Left renal cortex interstitium (tissue), 4 donors: ENCODE results near the gene ADAM30. TPM values are rescaled to one million over a fixed set of nuclear protein-coding genes. Genes with fewer than 3 reads are reported as not detected.

ENCODE experiments used
- DNase-seq, 4 donors: peaks; one replicate each; pipeline ENCODE4 v3.0.0-alpha.2; 2013; ENCODE audit warnings: low read depth in 4 of 4, low spot score in 2 of 4, missing footprints in 1 of 4
- polyA plus RNA-seq, 4 donors: library from polyadenylated mRNA; unstranded; fragments of 120-200 nt; gene quantifications; one replicate each; pipeline ENCODE4 v1.2.1, GENCODE V29; 2013; ENCODE audit not compliant: insufficient read length in 4 of 4

The ADAM30 gene
- polyA plus RNA-seq, 4 donors: not detected

DNA sequence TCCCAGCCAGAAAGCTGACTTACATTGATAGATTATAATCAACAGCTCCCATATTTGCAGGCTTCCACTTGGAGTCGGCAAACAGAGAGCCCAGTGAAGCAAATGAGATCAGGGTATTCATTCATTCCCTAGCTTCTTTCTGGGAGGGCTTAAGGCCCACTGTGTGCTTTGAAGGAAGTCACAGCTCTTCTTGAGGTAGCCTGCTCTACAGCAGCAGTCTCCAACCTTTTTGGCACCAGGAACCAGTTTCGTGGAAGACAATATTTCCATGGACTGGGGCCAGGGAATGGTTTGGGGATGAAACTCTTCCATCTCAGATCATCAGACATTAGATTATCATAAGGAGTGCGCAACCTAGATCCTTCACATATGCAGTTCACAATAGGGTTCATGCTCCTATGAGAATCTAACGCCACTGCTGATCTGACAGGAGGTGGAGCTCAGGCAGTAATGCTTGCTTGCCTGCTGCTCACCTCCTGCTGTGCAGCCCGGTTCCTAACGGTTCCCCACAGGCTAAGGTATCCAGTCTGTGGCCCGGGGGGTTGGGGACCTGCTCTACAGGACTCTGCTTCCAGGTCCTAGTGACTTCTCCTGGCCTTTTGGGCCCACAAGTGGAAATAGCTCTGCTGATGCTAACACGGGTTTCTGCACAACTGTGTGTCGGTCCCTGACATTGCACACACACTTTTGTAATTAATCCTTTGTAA is 13.7 kb upstream of the ADAM30 start:
- DNase-seq: no peak

DNA sequence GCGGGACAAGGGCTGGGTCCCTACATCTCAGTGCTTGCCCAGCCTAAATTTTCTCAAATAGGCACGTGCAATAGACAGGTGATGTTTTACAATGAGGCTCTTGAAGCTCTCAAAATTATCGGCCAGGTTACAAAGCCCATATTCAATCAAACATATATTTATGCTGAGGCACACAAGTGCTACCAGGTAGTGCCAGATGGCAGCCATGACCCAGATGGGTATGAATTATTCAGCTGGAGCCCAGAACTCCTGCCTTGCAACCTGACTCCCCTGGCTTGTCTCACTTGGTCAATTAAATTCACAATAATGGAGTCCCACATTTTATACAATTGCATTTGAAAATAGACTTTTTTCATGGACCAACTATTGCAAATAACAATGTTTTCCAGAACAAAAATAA is 12.3 kb upstream of the ADAM30 start:
- DNase-seq: no peak

DNA sequence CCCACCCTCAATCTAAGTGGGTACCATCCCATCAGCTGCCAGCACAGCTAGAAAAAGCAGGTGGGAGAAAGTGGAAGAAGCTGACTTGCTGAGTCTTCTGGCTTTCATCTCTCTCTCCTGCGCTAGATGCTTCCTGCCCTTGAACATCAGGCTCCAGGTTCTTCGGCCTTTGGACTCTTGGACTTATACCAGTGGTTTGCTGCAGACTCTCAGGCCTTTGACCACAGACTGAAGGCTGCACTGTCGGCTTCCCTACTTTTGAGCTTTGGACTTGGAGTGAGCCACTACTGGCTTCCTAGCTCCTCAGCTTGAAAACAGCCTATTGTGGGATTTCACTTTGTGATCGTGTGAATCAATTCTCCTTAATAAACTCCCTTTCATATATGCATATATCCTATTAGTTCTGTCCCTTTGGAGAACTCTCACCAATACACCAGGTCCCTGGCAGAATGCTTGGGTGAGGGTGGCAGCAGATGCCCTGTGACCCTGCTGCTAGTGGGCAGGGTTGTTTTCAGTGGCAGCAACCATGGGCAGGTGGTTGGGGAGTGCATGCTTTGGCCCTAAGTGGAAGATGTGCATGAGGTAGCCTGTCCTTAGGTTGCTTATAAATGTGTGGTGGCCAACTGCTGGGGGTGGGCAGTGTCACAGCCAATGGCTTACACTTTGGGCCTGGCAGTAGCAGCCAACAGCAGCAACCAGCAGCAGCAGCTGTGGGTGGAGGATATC is 10.8 kb upstream of the ADAM30 start:
- no peak for DNase-seq

DNA sequence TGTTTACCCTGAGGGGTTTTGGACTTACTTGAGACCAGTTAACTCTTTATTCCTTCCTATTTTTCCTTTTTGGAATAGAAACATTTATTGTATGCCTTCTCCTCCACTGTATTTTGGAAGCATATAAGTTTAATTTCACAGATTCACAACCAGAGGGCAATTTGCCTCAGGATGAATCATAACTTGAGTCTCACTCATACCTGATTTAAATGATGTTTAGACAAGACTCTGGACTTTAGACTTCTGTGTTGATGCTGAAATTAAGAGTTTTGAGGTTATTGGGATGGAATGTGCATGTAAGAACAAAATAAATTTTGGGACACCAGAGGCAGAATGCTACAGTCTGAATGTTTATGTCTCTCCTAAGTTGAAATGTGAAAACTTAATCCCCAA is 7.1 kb upstream of the ADAM30 start:
- DNase-seq: no peak

DNA sequence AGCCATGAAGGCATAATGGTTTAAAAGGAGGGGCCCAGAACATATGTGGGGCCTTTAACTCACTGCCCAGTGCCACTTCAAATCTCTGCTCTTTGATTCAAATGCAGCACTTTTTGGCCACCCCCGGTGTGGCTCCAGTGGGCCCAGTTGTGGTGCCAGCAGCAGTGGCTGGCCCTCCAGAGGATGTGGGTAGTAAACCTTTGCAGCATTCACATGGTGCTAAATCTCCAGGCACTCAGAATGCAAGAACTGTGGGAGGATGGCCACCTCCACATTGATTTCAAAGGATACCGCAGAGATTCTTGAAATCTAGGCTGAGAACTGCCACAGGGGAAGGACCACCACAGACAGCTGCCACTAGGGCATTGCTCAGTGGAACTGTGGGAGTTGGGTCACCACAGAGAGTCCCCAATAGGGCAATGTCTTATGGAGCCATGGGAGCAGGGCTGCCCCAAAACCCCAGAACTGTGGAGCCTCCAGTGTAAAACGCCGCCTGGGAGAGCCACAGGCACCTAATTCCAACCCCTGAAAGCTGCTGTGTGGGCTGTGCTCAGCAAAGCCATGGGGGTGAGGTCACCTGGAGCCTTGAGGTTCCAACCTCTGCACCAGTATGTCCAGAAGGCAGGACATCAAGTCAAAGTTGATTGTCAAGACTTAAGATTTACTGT is 6.6 kb upstream of the ADAM30 start:
- DNase-seq: no peak

DNA sequence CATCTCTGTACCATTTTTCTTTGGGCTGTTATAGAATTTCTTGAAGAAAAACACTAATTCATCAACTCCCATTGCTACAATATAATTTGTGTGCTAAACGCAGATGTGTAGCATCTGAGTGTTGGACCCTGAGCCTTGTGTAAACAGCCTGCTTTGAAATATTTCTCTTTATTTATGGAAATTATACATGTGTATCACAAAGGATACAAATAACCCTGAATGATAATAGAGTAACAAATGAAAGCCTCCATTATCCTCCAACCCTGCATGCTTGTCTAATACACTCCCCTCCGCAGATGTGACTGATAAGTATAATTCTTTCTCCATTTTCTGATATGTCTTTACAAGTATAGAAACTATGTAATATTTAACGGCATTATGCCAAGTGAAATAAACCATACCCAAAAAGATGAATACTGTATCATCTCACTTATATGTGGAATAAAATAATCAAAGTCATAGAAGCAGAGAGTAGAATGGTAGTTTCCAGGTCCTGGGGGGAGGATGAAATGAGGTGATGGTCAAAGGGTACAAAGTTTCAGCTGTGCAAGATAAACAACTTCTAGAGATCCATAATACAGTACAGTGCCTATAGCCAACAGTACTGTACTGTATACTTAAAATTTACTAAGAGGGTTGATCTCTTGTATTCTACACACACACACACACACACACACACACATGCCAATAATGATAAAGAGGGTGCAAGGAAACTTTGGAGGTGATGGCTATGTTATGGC is 2.8 kb upstream of the ADAM30 start:
- no peak for DNase-seq

DNA sequence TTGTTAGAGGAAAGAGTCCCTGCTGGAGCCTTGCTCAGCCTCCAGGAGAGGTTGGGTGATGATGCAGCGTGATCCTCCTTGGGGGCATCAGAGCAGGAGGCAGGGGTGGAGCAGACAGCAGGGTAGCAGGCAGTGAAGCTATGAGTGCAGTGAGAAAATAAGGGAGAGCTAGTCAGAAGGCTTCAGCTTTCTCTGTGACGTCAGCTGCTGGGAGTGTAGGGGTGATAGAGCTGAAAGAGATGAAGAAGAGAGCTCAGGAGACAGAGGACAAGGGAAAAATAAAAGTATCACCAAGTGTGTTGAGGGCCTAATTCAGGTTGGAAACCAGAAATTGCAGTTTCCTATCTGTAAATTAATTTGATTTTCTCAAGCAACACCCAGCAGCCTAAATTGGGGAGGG is 2.2 kb upstream of the ADAM30 start:
- no peak for DNase-seq

DNA sequence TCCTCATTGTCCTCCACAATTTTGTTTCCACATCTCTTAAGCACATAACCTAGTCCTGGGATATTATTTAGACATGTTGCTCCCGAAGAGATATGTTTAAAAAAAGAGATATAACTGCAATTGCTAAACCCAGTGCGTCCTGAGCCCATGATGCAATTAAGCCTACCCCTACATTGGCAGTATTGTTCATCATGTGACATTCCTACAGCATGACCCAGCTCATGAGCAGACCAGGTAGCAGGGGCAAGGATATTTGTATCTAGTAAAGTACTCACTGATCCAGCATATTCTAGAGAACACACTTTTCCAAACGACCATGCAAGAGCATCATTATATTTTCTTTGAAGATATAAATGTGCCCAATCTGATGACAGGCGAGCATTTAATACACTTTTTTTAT is 1.2 kb downstream of the ADAM30 start:
- DNase-seq: no peak

DNA sequence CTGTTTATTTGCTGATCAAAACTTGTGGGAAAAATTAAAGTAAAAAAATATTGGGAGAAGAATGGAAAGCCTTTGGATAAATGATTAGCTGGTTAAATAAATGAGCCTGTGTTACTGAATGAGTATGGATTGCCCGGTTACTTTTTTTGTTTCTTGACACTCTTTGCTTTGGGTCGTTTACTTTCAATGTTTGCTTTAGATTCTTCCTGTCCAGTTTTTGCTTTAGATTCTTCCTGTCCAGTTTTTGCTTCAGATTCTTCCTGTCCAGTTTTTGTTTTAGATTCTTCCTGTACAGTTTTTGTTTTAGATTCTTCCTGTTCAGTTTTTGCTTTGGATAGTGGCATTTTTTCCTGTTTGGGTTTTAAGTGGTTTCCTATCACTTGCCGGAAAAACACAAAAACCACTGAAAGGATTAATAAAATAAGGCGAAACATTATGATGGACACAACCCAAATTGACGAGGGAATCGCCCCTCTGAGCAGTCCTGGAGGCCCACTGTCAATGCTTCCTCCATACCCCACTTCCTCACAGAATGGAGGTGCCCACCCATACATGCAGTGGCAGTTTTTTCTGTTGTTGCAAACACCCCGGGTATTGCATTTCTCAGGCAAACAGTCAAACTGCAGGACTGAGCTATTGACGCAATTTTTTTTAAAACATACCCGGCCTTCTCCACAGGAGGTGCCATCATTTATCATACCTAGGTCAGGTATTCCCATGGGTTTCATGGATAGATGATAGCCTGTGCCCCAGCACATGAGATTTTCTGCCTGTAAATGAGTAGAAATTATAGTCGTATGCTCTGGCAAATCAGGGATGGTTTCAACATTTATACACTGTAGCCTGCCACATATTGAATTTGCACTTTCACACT is 2.3 kb downstream of the ADAM30 start:
- DNase-seq: no peak

DNA sequence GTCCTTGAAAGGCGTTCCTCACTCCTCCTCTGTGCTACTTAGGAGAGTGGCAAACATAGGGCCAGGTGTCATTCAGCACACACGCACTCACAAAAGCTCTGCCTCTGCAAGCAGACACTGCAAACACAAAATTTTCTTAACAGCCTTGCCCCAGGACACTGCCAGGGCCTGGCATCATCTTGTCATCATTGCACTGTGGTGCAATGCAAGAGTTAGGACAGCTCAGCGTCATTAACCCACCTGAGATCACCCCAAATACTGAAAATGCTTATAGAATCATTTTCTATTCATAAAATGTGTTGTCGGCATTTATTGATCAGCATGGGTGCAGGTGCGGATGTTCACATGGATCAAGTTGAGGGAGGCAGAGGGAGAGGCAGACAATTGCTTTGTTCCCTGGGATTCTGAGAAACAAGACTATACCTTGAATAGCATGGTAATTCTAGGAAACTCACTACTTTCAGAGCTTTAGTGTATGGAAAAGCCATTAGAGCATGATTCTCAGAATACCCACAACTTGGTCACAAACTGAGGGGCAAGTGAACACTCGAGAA is 3.0 kb downstream of the ADAM30 start:
- no peak for DNase-seq

DNA sequence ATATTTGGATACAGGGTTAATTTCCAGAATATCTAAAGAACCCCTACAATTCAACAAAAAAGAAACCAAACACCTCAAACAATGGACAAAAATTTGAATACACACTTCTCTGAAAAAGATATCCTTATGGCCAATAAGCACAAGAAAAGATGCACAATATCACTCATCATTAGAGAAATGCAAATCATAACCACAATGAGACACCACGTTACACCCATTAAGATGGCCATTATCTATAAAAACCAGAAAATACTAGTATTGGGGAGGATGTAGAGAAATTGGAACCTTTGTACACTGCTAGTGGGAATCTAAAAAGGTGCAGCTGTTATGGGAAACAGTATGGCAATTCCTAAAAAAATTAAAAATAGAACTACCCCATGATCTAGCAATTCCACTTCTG is 4.9 kb downstream of the ADAM30 start:
- DNase-seq: no peak

DNA sequence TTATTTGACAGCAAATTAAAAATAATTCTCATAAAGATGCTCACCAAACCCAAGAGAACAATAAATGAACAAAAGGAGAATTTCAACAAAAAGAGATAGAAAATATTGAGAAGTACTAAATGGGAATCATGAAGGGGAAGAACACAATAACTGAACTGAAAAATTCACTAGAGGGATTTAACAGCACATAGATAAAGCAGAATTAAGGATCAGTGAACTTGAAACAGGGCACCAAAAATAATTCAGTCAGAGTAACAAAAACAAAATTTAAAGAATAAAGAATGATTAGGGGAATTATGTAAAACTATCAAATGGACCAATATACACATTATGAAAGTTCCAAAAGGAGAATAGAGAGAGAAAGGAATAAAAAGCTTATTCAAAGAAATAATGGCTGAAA is 7.8 kb downstream of the ADAM30 start:
- DNase-seq: no peak

DNA sequence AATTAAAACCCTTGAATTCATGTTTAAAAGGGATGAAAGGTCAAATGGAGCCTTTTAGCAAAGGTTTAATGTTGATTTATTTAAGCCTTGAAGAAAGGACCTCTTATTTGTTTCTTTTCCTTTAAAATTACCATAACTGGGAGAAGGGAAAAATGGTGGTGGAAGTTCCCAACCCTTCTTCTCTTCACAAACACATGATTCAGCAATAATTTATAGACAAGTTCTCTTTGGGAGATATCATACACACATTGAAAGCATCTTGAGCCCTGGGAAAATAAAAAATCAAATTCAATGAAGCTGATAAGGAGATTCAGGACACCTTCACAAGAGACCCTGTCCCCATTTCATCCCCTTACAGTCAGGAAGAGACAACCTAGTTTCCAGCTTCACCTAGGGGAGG is 8.9 kb downstream of the ADAM30 start:
- DNase-seq: no peak

DNA sequence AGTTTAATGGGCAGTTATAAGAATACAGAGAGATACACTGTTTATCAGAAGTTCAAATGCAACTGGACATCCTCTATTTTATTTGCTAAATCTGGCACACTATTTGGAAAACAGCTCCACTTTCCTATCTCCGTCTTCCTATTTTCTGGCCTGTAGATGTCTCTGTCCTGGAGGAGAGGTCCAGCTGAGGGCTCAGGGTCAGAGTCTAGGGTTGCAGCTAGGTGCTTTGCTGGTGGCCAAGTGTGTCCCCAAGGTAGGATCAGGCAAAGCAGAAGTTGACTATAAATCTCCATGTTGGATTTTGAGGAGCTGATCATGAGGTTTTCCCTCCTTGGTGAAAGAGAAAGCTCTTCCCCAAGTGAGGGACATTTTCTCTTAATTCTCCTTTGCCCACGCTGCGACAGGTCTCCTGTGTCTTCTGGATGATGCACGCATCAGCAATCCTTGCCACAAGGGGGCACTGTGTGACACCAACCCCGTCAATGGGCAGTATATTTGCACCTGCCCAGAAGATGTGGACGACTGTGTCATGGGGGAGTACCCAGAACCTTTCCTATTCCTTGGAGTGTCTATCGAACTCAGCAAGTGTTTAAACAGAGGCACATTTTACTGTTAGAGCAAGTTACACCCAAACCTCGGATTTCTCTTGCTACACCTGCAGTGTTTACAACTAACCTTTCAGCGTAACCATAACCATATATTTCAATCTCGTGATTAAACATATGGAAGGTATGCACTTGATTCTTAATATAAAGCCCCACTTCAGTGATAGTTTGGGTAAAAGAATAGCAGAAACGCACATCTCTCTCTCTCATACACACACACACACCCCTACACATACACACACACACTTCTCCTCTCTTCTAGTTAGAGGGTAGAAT is 10.2 kb downstream of the ADAM30 start:
- no peak for DNase-seq

DNA sequence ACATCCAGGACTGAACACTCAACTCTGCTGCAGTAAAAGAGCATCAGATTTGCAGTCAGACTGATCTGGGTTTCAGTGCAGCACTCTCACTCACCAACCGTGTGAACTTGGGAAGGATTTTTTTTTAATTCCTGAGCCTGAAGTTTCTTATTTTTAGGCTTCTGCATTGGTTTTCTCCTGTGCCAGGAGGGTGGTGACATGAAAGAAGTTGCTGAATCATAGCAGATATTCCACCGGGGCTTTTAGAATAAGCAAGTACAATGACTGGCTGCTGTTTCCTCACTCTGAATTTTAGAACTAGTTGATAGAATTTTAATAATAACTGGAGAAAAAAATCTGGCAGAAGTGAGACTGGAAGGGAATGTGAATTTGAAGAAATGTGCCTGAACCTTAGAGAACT is 11.6 kb downstream of the ADAM30 start:
- no peak for DNase-seq

DNA sequence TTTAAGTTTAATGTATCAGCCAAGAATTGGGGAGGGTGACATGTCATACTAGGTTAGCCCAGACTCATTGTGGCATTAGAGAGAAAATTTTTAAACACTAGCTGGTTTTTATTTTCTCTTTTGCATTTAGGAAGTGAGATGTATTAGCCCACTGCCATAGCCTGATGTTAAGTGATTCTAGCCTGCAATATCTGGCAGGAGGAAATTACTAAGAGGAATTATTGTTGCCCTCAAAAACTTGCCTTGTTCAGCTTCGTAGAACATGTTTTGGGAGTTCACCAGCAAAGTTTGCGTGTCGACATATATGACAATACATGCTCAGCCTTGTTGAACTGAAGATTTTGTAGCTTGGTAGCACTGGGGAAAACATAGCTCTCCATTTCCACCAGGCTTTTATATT is 12.5 kb downstream of the ADAM30 start:
- no peak for DNase-seq

DNA sequence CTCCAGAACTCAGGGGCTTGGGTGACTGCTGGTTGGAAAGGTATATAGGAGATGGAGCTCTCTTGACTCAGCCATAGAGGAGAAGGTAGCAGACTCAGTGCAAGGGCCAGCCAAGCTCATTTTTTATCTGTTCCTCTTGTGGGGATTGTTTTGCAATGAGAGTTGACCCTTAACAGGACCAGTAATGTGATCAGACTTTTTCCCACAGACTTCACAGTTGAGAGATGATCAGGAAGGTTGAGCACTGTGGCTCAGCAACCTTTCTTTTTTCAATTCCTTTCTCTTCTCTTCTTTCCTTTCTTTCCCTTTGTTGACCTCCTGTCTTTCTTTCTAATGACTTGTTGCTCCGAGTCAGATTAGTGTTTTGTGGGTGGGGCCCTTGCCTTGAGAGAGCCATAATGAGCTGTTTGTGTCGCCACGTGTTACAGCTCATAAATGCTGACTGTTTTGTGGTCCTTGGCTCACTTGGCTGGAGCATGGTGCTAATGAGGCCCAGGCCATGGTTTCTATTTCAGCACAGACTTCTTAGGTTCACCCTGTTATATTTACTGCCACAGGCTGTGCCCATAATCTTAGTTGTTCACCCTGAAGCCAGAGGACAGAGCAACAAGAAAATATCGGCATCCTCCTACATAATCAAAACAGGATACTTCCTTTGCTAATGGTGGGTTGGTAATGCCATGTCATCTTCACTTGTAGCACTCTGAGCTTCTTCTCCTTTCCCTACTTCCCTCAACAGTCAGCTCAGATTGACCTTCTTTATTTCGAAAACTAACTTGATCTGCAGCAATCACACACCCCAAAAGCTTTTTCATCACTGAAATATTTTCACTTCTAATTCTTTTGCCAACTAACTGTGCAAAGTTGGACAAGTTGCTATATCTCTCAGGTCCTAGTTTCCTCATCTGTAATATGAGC is 13.9 kb downstream of the ADAM30 start:
- DNase-seq: no peak
